NOMO-1 treated with DMSO at 0.1 percent for 48 hours (cell line): ENCODE data around the gene CRYBB3.

ENCODE experiments used
- DNase-seq: peaks from one replicate; lab custom pipeline; 2025; ENCODE audit not compliant: unreplicated experiment; lab: John Stamatoyannopoulos, UW

Gene CRYBB3

GRCh38 chr22:25199731-25200520 lies at the start of gene CRYBB3:
TSS of gene CRYBB3 (plus strand) at chr22:25199858. CDS start at chr22:25201397, 1,539 bp downstream.
- no peak for DNase-seq

DNA sequence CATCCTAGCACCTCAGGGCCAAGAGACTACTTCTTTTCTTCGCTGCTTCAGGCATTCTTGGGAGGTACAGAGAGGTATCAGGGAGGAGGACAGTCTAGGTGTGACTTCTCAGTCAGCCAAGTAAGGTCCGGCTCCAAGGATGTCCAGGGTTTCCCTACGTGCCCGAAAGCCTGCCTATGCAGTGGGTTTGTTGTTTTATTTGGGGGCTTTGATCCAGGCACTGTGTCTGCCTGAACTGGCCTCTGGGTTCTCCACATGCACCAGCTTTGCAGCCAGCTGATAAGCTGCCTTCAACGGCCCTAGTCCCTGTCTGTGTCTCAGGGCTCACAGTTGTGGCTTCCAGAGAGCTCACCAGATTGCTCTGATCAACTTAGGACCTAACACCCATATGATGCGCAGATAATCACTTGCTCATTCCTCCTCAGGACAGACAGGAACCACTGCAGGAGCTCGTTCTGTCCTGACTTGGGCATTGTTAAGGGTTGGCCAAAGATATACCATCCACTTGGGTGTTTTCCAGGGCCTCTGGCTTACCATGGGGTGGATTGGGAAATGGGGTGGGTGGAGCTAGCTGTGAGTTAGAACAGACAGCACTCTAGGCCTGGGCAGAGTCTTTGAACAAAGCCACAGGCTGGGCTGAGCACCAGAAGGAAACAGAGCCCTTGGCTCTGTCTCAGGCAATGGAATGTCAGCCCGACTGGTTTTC lies 45.5 kb upstream of the CRYBB3 start:
- no peak for DNase-seq

DNA sequence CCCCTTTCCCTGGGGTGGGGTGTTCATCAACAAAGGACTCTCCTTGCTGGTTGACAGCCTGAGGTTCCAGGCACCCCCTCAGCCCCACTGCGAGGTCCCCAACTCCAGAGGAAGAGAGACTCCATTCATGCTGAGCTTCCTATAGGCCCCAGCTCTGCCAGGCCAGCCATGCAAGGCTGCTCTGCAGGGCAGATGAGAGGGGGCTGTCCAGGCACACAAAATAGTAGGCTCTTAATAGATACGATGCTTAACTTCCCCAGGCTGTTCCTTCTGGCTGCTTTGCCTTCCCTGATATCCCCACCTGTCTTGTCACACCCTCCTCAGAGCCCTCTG lies 45.0 kb upstream of the CRYBB3 start:
- DNase-seq: no peak

- no peak for DNase-seq
Observed at GRCh38 chr22:25156736-25157135, 42.9 kb upstream of the CRYBB3 start.

GRCh38 chr22:25159028-25159427 lies 40.6 kb upstream of the CRYBB3 start:
- DNase-seq: no peak

GRCh38 chr22:25160120-25160996 lies 39.3 kb upstream of the CRYBB3 start:
- no peak for DNase-seq

GRCh38 chr22:25161017-25161915 lies 38.4 kb upstream of the CRYBB3 start:
- no peak for DNase-seq

GRCh38 chr22:25161916-25162530 lies 37.6 kb upstream of the CRYBB3 start:
- DNase-seq: no peak

DNA sequence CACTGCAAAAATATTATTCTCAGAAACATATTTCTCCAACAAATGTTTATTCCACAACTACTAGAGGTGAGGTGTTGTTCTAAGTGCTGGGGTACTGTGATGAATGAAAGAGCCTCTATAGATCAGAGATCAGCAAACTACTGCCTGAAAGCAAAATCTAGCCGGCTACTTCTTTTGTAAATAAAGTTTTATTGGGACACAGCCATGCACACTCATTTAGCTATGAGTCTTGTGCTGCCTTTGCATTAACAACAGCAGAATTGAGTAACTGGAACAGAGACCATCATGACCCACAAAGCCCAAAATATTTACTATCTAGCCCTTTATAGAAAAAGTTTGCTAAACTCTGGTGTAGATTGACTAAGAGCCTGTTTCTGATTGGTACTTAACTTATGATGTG lies 37.1 kb upstream of the CRYBB3 start:
- no peak for DNase-seq

- DNase-seq: no peak
Observed at GRCh38 chr22:25165785-25166184, 33.9 kb upstream of the CRYBB3 start.

- no peak for DNase-seq
Observed at GRCh38 chr22:25166266-25167040, 33.2 kb upstream of the CRYBB3 start.

DNA sequence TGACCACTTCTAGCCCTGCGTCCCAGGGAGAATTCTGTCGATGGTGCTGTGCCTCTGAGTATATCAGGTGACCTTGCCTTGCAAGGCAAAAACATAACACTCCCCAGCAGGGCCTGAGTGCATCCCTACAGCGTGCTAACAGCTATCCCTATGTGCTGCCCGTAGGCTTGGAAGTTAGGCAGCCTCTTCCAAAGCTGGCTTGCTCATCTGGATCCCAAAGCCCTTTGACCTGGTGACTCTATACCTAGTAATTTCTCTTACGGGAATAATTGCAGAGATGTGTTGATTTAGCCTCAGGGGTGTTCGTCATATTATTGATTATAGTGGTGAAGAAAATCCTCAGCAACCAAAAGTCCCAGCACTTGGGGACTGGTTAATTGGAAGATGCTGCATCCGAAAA lies 32.6 kb upstream of the CRYBB3 start:
- no peak for DNase-seq

GRCh38 chr22:25167834-25168601 lies 31.6 kb upstream of the CRYBB3 start:
- no peak for DNase-seq

- DNase-seq: no peak
Observed at GRCh38 chr22:25169278-25170031, 30.2 kb upstream of the CRYBB3 start.

- no peak for DNase-seq
Observed at GRCh38 chr22:25170426-25170980, 29.2 kb upstream of the CRYBB3 start.

- DNase-seq: no peak
Observed at GRCh38 chr22:25172153-25172552, 27.5 kb upstream of the CRYBB3 start.

DNA sequence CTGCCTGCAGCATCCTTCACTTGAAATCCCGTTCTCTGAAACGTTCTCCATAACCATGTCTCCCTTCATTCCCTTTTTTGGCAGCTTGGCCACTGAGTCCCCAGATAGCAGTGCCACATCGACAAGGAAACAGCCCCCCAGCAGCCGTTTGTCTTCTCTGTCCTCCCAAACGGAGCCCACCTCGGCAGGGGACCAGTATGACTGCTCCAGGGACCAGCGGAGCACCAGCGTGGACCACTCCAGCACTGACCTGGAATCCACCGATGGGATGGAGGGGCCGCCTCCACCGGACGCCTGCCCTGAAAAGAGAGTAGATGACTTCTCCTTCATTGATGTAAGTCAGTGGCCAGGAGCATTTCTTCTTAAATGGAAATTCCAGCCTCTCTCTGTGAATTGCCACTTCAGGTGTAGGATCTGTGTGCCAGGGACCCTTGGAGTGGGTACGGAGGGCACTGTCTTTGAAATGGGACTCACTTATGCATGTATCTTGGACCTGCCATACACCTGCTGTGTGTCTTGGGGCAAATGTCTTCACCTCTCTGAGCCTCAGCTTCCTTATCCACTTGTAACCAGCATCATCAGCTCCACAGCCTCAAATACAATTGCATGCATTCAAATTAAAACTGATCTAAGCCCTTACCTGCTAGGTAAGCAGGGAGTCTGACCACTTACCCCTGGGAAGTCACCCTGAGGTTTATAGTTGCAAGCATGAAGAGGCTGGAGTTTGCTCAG lies 25.3 kb upstream of the CRYBB3 start:
- no peak for DNase-seq
